Liver (tissue), 9 donors: ENCODE data around the gene GCN1. TPM values are rescaled to one million over a fixed set of nuclear protein-coding genes. Genes with fewer than 3 reads are reported as not detected.

ENCODE experiments used
- DNase-seq: peaks from one replicate; pipeline ENCODE4 v3.0.0-alpha.2; 2017; ENCODE audit warnings: low spot score
- H3K27ac ChIP-seq, 2 donors: one replicate each; pipeline ENCODE4 v1.7.0; 2013; ENCODE audit warnings: inconsistent platforms in 2 of 2, low read length in 2 of 2, control low read depth in 1 of 2, low read depth in 1 of 2, mild to moderate bottlenecking in 1 of 2
- H3K27me3 ChIP-seq, 4 donors: one replicate each; pipeline versions ENCODE4 v1.6.1 to v1.7.0; 2013; ENCODE audit warnings: low read length in 3 of 4, inconsistent platforms in 1 of 4, mild to moderate bottlenecking in 1 of 4, moderate library complexity in 1 of 4; ENCODE audit not compliant: control insufficient read depth in 4 of 4, insufficient read depth in 4 of 4
- H3K36me3 ChIP-seq, 4 donors: one replicate each; pipeline versions ENCODE4 v1.6.1 to v1.7.0; 2013; ENCODE audit warnings: low read length in 3 of 4, mild to moderate bottlenecking in 3 of 4, low read depth in 1 of 4, moderate library complexity in 1 of 4; ENCODE audit not compliant: control insufficient read depth in 4 of 4, insufficient read depth in 3 of 4
- H3K4me1 ChIP-seq, 4 donors: one replicate each; pipeline versions ENCODE4 v1.6.1 to v1.7.0; 2013; ENCODE audit warnings: low read length in 3 of 4, mild to moderate bottlenecking in 3 of 4, moderate library complexity in 1 of 4; ENCODE audit not compliant: control insufficient read depth in 4 of 4, insufficient read depth in 4 of 4
- H3K4me3 ChIP-seq, 3 donors: one replicate each; pipeline versions ENCODE4 v1.6.1 to v1.7.0; 2013; ENCODE audit warnings: low read length in 3 of 3, control low read depth in 1 of 3, low read depth in 1 of 3, mild to moderate bottlenecking in 1 of 3
- H3K9ac ChIP-seq, 2 donors: one replicate each; pipeline ENCODE4 v1.7.0; 2013; ENCODE audit warnings: low read length in 2 of 2, mild to moderate bottlenecking in 2 of 2, moderate library complexity in 2 of 2, control low read depth in 1 of 2, low read depth in 1 of 2
- H3K9me3 ChIP-seq, 4 donors: one replicate each; pipeline versions ENCODE4 v1.6.1 to v1.7.0; 2013; ENCODE audit warnings: low read length in 3 of 4; ENCODE audit not compliant: control insufficient read depth in 4 of 4
- EGR1 ChIP-seq, 2 donors: IDR thresholded peaks; 2 replicates each; pipeline ENCODE4 v1.6.1; 2016 to 2018; ENCODE audit warnings: antibody characterized with exemption in 2 of 2, low read depth in 2 of 2
- FOXA1 ChIP-seq: IDR thresholded peaks from 2 replicates; pipeline ENCODE4 v1.6.1; 2016; ENCODE audit warnings: antibody characterized with exemption
- FOXA2 ChIP-seq: IDR thresholded peaks from 2 replicates; pipeline ENCODE4 v1.6.1; 2016; ENCODE audit warnings: antibody characterized with exemption
- HNF4A ChIP-seq, 2 donors: conservative IDR thresholded peaks; 2 replicates each; pipeline ENCODE4 v1.6.1; 2016; ENCODE audit warnings: antibody characterized with exemption in 2 of 2, mild to moderate bottlenecking in 2 of 2
- HNF4G ChIP-seq: IDR thresholded peaks from 2 replicates; pipeline ENCODE4 v1.6.1; 2016; ENCODE audit warnings: antibody characterized with exemption
- JUND ChIP-seq, 2 donors: IDR thresholded peaks; 2 replicates each; pipeline ENCODE4 v1.6.1; 2016; ENCODE audit warnings: antibody characterized with exemption in 2 of 2
- NR2F2 ChIP-seq: IDR thresholded peaks from 2 replicates; pipeline ENCODE4 v1.6.1; 2016; ENCODE audit warnings: antibody characterized with exemption
- RAD21 ChIP-seq, 2 donors: IDR thresholded peaks; 2 replicates each; pipeline ENCODE4 v1.6.1; 2016; ENCODE audit warnings: antibody characterized with exemption in 2 of 2, mild to moderate bottlenecking in 2 of 2
- RXRA ChIP-seq, 2 donors: IDR thresholded peaks; 2 replicates each; pipeline ENCODE4 v1.6.1; 2017 to 2018; ENCODE audit warnings: antibody characterized with exemption in 2 of 2, mild to moderate bottlenecking in 1 of 2
- SP1 ChIP-seq: IDR thresholded peaks from 2 replicates; pipeline ENCODE4 v1.6.1; 2018; ENCODE audit warnings: antibody characterized with exemption, mild to moderate bottlenecking
- WGBS: extraction: QIAGEN DNeasy Blood & Tissue Kit; methylation state at CpG from one replicate; pipeline ENCODE4 v1.1.7; 2013; 5-methylcytosine and 5-hydroxymethylcytosine counted together
- polyA plus RNA-seq, 2 donors: library from polyadenylated mRNA; stranded (reverse) in 1 of 2; unstranded in 1 of 2; fragments of 200-250 nt in 1 of 2; fragments of >200 nt in 1 of 2; fragmentation: Nextera tagmentation in 1 of 2; extraction: Ambion mirVana in 1 of 2; gene quantifications; one replicate each; pipeline versions ENCODE4 v1.2.1 to v1.2.3, GENCODE V29; 2013 to 2015
- total RNA-seq, 2 donors: library from RNA; depleted of rRNA; stranded (reverse); fragments of >200 nt; gene quantifications; one replicate each; pipeline ENCODE4 v1.2.3, GENCODE V29; 2014
- TF ChIP-seq, protein P1 (sequence below): IDR thresholded peaks from 2 replicates; pipeline ENCODE4 v1.6.1; 2016; ENCODE audit warnings: antibody characterized with exemption, mild to moderate bottlenecking
- TF ChIP-seq, protein P2 (sequence below): fragments of 150-350 bp; IDR thresholded peaks from 2 replicates; pipeline ENCODE4 v1.5.1; 2017; ENCODE audit warnings: improper control_type of control experiment, low read depth, low read length; ENCODE audit not compliant: missing input control
- TF ChIP-seq, protein P3 (sequence below): IDR thresholded peaks from 2 replicates; pipeline ENCODE4 v1.6.1; 2016; ENCODE audit warnings: antibody characterized with exemption
- TF ChIP-seq, protein P4 (sequence below): IDR thresholded peaks from 2 replicates; pipeline ENCODE4 v1.6.1; 2016; ENCODE audit warnings: antibody characterized with exemption
- donor health status: healthy.
- donor health status: healthy.
- donor health status: healthy.
- donor health status: healthy.
- donor health status: healthy.

GCN1 gene
- total and polyA plus RNA-seq, 4 donors, result 7.3 to 78.6 (median 25.8) TPM

DNA sequence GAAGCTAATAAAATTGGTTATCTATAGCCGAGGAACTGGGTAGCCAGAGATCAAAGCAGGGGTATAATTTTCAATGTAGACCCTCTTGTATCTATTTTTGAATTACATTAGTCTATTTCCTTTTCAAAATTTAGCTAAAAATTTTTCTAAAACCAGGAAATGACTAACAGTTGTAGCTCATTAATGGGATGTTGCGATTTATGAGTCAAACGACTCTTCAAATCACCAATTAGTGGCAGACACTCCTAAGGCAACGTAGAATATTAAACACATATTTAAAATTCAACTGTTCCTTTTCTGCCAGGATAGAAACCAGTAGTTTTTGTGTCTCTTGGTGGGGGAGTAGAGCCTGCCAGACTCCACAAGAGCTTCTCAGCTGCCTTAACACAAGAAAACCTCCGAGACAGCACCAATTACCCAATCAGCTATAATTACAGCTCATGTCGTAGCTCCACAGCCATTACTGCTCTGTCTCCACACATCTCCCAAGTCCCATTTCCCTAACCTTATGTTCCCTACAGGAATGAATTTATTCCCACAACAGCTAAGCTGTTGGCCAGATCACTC lies 26.9 kb downstream of the GCN1 start (continued):
- TF ChIP-seq, protein P1, sequence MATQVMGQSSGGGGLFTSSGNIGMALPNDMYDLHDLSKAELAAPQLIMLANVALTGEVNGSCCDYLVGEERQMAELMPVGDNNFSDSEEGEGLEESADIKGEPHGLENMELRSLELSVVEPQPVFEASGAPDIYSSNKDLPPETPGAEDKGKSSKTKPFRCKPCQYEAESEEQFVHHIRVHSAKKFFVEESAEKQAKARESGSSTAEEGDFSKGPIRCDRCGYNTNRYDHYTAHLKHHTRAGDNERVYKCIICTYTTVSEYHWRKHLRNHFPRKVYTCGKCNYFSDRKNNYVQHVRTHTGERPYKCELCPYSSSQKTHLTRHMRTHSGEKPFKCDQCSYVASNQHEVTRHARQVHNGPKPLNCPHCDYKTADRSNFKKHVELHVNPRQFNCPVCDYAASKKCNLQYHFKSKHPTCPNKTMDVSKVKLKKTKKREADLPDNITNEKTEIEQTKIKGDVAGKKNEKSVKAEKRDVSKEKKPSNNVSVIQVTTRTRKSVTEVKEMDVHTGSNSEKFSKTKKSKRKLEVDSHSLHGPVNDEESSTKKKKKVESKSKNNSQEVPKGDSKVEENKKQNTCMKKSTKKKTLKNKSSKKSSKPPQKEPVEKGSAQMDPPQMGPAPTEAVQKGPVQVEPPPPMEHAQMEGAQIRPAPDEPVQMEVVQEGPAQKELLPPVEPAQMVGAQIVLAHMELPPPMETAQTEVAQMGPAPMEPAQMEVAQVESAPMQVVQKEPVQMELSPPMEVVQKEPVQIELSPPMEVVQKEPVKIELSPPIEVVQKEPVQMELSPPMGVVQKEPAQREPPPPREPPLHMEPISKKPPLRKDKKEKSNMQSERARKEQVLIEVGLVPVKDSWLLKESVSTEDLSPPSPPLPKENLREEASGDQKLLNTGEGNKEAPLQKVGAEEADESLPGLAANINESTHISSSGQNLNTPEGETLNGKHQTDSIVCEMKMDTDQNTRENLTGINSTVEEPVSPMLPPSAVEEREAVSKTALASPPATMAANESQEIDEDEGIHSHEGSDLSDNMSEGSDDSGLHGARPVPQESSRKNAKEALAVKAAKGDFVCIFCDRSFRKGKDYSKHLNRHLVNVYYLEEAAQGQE, result no peak
- TF ChIP-seq RXRA (IDR thresholded peaks at IDR 0.05) (no peak), HNF4A (conservative IDR thresholded peaks at IDR 0.05) (no peak), EGR1 (IDR thresholded peaks at IDR 0.05; ENCODE audit: low read depth in 2 of 2) (no peak), SP1 (no peak), FOXA1 (no peak)
- TF ChIP-seq, protein P2, sequence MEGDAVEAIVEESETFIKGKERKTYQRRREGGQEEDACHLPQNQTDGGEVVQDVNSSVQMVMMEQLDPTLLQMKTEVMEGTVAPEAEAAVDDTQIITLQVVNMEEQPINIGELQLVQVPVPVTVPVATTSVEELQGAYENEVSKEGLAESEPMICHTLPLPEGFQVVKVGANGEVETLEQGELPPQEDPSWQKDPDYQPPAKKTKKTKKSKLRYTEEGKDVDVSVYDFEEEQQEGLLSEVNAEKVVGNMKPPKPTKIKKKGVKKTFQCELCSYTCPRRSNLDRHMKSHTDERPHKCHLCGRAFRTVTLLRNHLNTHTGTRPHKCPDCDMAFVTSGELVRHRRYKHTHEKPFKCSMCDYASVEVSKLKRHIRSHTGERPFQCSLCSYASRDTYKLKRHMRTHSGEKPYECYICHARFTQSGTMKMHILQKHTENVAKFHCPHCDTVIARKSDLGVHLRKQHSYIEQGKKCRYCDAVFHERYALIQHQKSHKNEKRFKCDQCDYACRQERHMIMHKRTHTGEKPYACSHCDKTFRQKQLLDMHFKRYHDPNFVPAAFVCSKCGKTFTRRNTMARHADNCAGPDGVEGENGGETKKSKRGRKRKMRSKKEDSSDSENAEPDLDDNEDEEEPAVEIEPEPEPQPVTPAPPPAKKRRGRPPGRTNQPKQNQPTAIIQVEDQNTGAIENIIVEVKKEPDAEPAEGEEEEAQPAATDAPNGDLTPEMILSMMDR, result no peak

DNA sequence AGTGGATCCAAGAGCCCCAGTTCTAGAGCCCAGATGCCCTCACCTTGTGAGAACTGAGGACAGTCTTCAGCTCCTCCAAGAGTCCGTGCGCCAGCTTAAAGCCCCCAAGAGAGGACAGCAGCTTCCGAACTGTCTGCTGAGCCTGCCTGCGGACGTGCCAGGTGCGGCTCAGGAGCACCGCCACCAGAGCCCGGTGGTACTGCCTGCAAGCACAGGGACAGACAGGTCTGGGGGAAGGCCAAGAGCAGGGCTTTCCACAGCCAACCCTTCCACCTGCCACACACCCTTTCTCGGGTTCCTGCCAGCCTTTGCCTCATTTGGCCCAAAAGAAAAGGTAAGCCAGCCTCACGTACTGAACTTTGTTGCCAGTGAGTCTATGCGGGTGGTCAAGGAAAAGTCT lies 30.2 kb downstream of the GCN1 start:
- H3K9me3 ChIP-seq, result no peaks in the 10 kb centered on the region
- TF ChIP-seq HNF4G (no peak), RAD21 (IDR thresholded peaks at IDR 0.05) (no peak), NR2F2 (no peak), JUND (IDR thresholded peaks at IDR 0.05) (no peak), RXRA (IDR thresholded peaks at IDR 0.05) (no peak), FOXA2 (no peak)
- TF ChIP-seq, protein P3, sequence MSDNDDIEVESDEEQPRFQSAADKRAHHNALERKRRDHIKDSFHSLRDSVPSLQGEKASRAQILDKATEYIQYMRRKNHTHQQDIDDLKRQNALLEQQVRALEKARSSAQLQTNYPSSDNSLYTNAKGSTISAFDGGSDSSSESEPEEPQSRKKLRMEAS, result no peak
- TF ChIP-seq, protein P4, sequence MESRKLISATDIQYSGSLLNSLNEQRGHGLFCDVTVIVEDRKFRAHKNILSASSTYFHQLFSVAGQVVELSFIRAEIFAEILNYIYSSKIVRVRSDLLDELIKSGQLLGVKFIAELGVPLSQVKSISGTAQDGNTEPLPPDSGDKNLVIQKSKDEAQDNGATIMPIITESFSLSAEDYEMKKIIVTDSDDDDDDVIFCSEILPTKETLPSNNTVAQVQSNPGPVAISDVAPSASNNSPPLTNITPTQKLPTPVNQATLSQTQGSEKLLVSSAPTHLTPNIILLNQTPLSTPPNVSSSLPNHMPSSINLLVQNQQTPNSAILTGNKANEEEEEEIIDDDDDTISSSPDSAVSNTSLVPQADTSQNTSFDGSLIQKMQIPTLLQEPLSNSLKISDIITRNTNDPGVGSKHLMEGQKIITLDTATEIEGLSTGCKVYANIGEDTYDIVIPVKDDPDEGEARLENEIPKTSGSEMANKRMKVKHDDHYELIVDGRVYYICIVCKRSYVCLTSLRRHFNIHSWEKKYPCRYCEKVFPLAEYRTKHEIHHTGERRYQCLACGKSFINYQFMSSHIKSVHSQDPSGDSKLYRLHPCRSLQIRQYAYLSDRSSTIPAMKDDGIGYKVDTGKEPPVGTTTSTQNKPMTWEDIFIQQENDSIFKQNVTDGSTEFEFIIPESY, result no peak
- TF ChIP-seq, protein P1, result no peak
- 93% methylated on average over 11 of the region's 11 CpGs for WGBS
- H3K4me1 ChIP-seq, result peaks cover 0 to 11% (median 9%) of the 10 kb centered on the region in 4 donors
- no peak overlapping the region for H3K9ac ChIP-seq
- no peak for DNase-seq
- no peak overlapping the region for H3K27ac ChIP-seq
- H3K27me3 ChIP-seq, result no peaks in the 10 kb centered on the region
- H3K36me3 ChIP-seq, result peaks cover 15 to 75% (median 46%) of the 10 kb centered on the region in 4 donors
- H3K4me3 ChIP-seq, result no peak overlapping the region
